Forelimb muscle (tissue), 1 donor: ENCODE measurements around the gene TXNRD1. TPM values are rescaled to one million over a fixed set of nuclear protein-coding genes. Genes with fewer than 3 reads are reported as not detected.
"Not testable (repeated sequence)": the region's sequence is repeated elsewhere in the genome, so short reads cannot be mapped to it uniquely, and the experiment has no call there.

Experiments used
- DNase-seq: peaks from one replicate; pipeline ENCODE4 v3.0.0-alpha.2; 2013; ENCODE audit warnings: low read depth
- polyA plus RNA-seq: library from polyadenylated mRNA; unstranded; fragments of 120-200 nt; gene quantifications from one replicate; pipeline ENCODE4 v1.2.1, GENCODE V29; 2013; ENCODE audit not compliant: insufficient read length

Gene TXNRD1
- polyA plus RNA-seq, 1 donor: 42.0 TPM

DNA sequence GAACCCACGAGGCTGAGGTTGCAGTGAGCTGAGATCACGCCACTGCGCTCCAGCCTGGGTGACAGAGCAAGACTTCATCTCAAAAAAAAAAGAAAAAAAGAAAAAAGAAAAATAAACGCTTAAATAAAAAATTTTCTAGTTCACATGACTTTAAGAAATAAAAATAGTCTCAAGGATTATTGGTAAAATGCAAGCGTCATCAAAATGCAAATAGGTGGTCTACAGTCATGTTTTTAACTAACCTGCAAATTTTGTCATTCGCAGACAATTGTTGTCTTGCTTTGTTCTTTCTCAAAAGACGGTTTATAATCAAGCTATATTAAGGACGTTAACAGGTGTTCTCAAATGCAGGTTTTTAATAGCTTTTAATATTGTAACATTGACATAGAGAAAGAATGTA lies 22.4 kb downstream of the TXNRD1 start:
- no peak for DNase-seq

DNA sequence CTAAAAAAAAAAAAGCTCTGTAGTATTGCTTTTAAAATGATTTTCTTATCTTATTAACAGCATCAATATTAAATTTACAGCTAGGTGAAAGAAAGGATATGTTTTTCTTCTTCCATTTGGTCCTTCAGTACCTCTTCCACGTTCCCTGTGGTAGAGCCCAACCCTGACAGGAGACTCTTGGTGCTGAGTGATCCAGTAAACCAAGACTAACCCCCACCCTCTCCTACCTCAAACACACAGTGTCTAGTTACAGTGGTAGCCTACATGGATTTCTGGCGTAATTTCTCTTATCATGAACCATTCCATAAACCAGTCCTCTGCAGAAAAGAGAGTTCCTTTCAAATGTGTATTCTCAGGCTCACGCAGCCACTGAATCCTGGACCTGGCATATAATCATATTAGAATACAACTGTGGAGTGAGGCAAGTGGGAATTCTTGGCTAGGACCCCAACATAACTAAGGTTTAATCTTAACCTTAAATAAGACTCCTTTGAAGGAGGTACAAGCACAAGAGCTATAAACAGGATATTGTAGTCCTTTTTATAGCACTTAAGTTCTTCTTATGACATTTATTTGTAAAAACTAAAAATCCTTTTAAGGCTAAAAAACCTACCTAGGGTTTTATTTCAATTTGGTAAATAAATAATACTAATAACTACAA lies 27.1 kb downstream of the TXNRD1 start:
- DNase-seq: no peak

DNA sequence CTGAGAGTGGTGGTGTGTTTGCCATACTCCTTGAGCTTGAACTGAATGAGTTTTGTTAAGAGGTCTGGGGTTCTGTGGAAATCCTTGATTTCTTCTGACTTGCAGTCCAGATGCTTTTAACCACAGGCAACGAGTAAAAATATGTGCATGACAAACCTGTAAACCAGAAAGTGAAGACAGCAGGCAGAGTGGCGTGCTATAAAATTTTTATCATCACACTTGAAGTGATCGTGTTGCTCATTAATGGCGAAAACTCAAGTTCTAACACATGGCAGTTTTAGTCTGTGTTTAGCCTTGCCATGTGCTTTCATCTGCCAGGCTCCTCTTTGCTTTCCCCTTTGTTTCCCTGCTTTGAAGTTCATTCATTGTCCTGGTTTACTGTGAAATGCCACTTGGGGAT lies 28.0 kb downstream of the TXNRD1 start:
- no peak for DNase-seq

DNA sequence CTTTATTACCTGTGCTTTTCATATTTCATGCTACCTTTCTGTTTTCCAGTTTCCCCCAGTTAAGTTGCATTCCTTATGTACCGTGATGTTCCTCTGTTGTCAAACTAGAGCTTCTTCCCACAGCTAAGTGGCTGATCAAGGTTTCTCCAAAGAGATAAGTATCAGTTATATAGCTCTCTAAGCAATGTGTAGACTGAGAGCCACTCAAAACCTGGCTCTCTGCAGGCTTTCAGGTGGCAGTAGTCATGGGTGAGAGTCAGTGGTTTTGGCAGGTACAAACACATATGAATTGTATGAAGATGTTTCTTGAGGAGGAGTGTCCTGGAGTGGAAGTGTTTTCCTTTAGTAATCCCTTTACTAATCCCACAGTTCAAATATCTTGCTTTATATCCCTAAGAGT lies 28.4 kb downstream of the TXNRD1 start:
- no peak for DNase-seq

DNA sequence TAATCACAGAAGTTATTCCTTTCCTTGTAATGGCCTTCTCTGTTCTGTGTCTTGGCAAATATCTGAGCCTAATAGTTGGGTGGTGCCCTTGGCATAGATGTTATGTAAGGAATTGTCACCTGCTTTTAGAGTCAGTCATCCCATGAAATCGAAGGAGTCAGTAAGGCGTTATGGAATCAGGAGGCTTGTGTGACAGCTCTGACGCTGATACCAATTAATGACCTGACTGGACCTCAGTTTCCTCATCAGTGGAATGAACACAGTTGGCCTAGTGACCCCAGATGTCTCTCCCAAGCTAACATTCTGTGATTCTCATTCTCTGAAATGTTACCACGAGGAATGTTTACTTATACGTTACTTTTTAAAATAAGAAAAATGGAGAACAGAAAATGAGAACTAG lies 32.1 kb downstream of the TXNRD1 start:
- DNase-seq: no peak

DNA sequence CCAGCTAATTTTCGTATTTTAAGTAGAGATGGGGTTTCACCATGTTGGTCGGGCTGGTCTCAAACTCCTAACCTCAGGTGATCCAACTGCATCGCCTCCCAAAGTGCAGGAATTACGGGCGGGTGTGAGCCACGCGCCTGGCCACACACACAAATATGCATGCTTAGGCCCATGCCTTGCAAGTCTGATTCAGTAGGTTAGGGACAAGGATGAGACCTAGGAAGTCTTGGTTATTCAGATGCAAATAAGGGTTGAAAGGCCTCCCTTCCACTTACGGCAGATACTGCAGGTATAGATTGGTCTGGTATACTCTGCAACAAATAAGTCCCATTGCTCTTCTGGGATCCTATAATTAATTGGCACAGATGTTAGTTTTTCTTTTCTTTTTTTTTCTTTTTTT lies 32.9 kb downstream of the TXNRD1 start:
- no peak for DNase-seq

DNA sequence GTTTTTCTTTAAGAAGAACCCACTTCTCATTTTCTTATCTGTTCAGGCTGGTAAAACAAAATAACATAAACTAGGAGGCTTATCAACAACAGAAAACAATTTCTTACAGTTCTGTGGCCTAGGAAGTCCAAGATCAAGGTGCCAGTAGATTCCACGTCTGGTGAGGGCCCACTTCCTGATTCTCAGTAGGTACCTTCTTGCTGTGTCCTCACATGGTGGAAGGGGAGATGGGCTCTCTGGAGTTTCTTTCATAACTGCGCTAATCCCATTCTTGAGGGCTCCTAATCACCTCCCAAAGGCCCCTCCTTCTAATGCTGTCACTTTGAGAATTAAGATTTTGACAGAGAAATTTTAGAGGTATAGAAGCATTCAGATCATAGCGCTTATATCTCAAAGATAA lies 33.4 kb downstream of the TXNRD1 start:
- no peak for DNase-seq

DNA sequence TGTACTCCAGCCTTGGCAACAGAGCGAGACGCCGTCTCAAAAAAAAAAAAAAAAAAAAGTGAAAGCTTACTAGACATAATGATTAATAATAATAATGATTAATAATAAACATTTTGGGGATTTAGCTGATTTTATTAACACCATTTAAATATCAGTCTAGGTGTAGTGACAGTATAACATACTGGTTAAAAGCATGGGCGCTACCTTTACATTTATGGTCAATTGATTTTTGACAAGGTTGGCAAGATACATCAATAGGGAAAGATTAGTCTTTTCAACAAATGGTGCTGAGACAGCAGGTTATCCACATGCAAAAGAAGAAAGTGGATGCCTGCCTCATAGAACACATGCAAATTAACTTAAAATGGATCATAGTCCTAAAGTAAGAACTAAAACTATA lies 34.3 kb downstream of the TXNRD1 start:
- DNase-seq: no peak

DNA sequence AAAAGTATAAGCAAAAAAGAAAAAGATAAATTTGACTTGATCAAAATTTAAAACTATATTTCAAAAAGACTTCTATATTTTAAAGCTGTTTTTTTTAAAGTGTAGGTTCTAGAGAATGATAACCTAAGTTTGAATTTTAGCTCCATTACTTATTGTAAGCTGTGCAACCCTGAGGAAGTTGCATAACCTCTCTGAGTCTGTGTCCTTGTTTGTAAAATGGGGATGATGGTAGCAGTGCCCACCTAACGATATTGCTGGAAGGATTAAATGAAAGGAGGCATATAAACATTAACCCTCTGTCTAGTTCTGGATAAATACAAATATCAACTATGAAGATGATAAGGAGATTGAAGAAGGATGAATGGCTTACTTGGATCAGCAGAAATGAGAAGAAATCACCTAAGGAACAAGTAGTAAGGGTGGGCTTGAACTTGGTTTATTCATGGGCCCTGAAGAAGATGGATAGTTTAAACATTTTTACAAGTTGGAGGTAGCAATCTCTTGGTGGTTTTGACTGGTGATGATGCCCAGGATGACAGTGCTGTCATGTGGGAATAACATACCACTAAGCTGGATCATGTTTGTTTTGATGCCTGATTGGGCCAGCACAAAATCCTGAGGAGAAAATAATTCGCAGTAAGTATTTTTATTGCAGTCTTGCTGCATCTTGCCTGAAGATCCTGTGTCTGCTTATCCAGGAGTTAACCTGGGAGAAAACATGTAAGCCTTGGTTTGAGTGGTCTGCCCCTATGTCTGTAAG lies 35.0 kb downstream of the TXNRD1 start:
- no peak for DNase-seq

DNA sequence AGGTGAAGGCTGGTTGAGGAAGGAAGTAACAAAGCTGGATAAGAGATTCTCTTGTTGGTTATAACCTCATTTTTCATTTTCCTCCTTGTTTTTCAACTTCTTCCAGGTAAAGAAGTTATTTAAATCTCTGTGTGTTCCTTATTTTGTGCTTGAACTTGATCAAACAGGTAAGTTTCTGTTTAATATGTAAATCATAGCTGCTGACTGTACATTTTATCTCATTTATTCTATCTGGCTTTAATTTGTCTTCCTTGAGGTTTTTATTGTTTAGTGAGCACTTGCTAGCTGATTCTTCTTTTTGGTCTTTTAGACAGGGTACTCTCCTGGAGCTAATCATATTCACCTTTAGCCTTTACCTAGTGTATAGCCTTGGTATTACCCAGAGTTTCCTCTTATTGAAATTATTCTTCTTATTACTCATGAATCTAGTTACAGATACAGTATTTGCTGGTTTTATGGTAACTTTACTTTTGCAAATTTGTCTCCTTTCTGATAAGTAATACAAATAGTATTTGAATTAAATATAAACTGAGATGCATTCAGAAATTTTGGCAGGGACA lies 42.4 kb downstream of the TXNRD1 start:
- no peak for DNase-seq

DNA sequence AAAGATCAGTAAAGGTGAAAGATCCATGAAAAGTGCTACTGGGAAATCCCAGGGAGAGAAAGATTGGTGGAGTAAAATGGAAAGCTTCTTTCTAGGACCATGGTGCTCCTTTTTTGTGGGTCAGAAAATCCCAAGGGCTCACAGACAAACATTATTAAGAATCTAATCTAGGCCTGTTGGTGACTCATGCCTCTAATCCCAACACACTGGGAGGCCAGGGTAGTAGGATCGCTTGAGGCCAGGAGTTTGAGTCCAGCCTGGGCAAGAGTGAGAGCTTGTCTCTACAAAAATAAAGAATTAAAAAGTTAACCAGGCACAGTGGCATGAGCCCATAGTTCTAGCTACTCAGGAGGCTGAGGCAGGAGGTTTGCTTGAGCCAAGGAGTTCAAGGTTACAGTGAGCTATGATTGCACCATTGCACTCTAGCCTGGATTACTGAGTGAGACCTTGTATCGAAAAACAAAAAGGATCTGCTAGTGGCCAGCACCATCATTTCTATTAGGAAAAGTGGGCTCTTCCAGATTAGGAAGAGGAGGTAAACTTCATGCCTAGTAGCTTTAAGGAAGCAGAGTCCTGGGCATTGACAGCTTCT lies 43.0 kb downstream of the TXNRD1 start:
- DNase-seq: no peak

DNA sequence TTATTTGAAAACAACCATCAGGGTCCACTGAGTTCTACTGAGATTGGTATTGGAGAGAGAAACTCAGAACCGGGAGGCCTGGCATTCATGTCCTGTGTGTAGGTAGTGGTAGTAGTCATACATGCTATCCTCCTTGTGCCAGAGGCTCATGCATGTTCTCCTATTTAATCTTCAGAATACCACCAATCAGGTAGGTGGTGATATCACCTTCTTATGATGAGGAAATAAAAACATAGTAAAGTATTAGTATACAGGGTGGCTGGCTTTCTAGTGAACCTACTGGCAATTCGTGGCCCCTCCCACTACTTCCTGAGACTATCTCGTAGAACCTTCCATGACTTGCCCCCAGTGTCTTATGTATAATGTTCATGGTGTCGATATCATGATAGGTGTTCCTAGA lies 47.4 kb downstream of the TXNRD1 start:
- no peak for DNase-seq

DNA sequence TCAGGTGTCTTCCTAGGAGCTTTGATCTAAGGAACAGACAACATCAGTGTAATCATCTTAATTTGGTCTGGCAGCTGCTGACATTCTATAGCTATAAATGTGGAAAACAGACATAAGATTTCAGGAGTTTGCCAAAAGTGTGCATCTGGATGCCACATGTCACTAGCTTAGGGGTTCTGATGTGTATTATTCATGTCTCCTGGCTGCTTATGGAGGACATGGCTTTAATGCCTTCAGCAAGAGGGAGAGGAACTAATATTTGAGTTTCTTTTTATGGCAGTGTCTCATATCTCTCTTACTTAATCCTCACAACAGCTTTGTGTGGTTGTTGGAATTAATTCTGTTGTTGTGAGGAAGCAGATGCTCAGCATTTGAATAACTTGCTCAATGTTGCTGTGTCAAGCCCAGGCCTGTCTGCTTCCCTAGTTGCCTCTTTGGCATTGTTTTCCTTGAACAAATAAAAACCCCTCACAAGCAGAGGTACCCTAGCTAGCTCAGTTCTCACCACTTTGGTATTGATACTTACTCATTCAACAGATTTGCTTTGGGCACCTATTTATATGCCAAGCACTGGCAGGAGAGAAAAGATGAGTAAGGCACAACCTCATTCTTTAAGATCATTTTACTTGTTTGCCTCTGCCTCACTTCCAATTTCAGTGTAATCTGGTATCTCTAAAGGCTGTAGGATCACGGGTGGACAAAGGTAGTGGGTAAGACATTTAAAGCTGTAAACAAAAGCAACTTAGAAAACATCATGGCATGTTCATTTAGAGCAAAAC lies 48.2 kb downstream of the TXNRD1 start:
- DNase-seq: no peak

DNA sequence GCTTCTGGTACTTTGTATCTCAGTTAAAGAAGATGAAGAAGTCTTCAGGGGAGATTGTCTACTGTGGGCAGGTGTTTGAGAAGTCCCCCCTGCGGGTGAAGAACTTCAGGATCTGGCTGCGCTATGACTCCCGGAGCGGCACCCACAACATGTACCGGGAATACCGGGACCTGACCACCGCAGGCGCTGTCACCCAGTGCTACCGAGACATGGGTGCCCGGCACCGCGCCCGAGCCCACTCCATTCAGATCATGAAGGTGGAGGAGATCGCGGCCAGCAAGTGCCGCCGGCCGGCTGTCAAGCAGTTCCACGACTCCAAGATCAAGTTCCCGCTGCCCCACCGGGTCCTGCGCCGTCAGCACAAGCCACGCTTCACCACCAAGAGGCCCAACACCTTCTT lies 49.9 kb downstream of the TXNRD1 start:
- DNase-seq: not testable (repeated sequence)

DNA sequence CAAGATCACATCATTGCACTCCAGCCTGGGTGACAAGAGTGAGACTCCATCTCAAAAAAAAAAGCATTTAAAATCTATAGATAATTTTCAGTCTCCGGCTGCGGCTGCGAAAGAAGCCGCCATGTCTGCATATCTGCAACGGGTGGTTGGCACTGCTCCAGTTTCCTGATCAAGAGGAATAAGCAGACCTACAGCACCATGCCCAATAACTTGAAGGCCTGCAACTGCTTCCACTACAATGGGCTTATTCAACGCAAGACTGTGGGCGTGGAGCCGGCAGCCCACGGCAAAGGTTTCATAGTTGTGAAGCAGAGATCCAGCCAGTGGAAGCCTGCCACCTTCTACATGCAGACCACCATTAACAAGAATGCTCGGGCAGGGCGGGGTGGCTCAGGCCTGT lies 57.4 kb downstream of the TXNRD1 start:
- no peak for DNase-seq

DNA sequence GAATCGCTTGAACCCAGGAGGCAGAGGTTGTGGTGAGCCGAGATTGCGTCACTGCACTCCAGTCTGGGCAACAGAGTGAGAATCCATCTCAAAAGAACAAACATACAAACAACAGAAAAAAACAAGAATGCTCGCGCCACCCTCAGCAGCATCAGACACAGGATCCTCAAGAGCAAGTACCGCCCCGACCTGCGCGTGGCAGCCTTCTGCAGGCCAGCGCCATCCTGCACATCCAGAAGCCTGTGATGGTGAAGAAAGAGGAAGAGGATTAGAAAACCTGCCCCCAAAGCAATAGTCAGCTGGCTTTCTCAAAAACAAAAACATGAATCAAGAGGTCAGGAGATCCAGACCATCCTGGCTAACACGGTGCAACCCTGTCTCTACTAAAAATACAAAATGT lies 57.9 kb downstream of the TXNRD1 start:
- no peak for DNase-seq

DNA sequence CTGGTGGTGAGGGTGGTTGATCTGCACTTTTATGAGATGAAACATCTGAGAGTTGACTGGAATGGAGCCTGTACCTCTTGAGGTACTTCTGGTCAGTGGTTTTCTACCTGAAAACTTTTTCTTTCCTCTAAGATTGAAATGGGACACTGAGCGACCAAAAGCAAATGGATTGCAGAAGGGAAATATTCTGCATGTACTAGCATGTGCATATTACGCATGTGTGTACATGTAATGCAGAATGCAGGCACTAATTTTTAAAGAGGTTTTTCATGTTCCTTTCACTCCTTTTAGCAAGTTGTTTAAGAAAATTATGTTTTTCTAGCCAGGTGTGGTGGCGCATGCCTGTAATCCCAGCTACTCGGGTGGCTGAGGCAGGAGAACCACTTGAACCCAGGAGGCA lies 59.2 kb downstream of the TXNRD1 start:
- no peak for DNase-seq

DNA sequence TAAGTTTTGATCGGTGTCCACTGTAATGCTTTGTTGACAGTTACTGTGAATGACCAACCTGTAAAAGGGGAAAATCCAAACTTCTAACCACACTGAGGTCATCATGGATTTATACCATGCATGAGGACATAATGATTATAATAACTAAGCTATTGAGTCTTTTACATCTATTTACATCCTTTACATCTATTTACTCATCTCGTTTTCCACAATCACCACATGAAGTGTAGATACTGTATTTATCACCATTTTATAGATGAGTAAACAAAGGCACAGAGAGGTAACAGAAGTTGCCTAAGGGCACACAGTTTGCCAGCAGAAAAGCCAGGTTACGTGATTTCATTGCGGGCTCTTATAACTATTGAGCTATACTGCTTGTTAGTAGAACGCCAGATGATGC lies 60.1 kb downstream of the TXNRD1 start:
- DNase-seq: no peak

DNA sequence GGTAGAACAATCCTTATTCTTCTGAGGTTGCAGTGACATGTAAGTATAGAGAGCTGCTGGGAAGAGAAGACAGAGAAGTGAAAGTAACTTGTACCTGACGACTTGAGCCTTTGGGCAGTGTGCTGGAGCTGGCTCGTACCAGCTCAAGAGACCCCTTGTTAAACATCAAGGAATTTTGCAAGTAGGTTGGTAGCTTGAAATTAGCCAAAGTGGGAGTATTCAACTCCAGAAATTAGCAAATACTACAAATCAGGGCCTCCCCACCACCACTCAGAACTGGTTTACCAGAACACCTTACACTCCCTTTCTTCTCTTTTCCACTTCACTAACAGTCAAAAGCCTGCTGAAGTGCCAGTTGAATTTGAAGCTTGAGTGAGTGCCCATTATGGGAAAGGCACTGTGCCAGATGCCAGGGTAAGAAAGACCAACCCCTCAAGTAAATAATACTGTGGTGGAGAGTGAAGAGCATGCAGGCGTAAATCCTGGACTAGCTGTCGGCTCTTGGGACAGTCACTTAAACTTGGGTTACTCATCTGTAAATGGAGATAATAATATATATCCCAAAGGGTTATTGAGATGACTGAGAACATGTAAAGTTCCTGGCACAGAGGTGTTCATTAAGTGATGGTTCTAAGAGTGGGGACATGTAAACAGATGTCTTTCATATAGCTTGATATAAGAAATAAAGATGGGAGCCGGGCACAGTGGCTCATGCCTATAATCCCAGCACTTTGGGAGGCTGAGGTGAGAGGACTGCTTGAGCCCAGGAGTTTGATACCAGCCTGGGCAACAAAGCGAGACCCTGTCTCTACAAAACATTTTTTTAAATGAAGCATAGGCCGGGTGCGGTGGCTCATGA lies 60.9 kb downstream of the TXNRD1 start:
- no peak for DNase-seq

DNA sequence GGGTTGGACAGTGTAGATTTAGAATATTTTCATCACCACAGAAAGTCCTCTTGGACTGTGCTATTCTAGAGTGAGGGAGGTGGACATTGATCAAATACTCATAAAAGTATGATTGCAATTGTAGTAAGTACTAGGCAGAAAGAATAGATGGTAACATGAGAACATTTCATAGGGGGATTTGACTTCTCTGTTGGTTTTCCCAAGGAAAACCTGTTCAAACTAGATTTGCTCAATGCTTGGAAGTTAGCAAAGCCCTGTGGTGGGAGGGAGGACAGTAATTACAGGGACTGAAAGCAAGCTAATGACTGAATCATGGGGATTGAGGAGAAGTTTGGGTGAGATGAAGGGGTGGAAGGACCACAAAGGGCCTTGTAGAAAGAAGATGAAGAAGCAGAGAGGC lies 63.6 kb downstream of the TXNRD1 start:
- DNase-seq: no peak

DNA sequence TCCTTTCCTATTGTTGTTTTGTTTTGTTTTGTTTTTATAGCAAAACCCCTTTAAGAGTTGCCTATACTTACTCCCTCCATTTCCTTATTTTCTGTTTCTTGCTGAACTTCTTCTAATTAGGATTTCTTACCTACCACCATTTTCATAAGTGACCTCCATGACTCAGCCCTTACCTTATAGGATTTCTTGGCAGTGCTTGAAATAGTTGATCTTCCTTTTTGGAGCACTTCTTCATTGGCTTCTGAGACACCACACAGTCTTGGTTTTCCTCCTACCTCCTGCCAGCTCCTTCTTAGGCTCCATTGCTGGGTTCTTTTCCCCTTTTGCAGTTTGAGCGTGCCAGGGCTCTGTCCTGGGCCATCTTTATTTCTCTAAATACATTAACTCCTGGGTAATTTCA lies 64.5 kb downstream of the TXNRD1 start:
- DNase-seq: no peak
